ENCODE results near the gene HBA2.

DNA sequence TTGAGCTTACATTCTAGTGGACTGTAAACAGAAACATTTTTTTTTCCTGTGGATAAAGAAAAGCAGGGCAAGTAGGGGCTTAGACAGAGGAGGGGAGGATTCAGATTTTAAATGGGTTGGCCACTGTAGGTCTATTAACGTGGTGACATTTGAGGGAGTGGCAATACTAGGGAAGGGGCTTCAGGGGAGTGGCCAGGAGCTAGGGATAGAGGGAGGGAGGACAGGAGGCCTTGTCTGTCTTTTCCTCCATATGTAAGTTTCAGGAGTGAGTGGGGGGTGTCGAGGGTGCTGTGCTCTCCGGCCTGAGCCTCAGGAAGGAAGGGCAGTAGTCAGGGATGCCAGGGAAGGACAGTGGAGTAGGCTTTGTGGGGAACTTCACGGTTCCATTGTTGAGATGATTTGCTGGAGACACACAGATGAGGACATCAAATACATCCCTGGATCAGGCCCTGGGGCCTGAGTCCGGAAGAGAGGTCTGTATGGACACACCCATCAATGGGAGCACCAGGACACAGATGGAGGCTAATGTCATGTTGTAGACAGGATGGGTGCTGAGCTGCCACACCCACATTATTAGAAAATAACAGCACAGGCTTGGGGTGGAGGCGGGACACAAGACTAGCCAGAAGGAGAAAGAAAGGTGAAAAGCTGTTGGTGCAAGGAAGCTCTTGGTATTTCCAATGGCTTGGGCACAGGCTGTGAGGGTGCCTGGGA, 13.4 kb upstream of the HBA2 start:
- no peak for TF ChIP-seq POLR2A (IDR thresholded peaks at IDR 0.05)
- TF ChIP-seq, protein P1, sequence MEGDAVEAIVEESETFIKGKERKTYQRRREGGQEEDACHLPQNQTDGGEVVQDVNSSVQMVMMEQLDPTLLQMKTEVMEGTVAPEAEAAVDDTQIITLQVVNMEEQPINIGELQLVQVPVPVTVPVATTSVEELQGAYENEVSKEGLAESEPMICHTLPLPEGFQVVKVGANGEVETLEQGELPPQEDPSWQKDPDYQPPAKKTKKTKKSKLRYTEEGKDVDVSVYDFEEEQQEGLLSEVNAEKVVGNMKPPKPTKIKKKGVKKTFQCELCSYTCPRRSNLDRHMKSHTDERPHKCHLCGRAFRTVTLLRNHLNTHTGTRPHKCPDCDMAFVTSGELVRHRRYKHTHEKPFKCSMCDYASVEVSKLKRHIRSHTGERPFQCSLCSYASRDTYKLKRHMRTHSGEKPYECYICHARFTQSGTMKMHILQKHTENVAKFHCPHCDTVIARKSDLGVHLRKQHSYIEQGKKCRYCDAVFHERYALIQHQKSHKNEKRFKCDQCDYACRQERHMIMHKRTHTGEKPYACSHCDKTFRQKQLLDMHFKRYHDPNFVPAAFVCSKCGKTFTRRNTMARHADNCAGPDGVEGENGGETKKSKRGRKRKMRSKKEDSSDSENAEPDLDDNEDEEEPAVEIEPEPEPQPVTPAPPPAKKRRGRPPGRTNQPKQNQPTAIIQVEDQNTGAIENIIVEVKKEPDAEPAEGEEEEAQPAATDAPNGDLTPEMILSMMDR (IDR thresholded peaks at IDR 0.05), result no peak
